Hepatocyte (in vitro differentiated cells): ENCODE measurements around the gene SHF.

Experiments used
- EZH2 ChIP-seq: fragments of 200-600 bp; sonication (generic); IDR thresholded peaks from 2 replicates; pipeline ENCODE4 v1.6.1; 2016; ENCODE audit warnings: antibody characterized with exemption, mild to moderate bottlenecking, borderline replicate concordance
- TF ChIP-seq, protein P1 (sequence below): fragments of 200-600 bp; sonication (generic); IDR thresholded peaks from 2 replicates; pipeline ENCODE4 v1.5.1; 2016; ENCODE audit warnings: antibody characterized with exemption, mild to moderate bottlenecking; ENCODE audit not compliant: poor library complexity

DNA sequence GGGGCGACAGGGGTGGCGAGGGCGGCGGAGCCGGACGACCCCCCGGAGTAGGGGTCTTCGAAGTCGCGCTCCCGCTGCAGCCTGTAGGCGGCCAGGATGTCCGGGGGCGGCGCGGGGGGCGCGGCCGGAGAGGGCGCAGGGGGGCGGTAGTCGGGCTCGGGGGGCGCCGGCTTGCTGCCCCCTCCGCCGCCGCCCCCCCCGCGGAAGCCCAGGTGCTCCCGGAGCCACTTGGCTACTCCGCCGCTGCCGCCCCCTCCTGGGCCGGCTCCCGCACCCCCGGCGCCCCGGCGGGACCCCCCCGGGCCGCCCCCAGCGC, 230 bp downstream of the SHF start:
- TF ChIP-seq EZH2, result no peak
- TF ChIP-seq, protein P1, sequence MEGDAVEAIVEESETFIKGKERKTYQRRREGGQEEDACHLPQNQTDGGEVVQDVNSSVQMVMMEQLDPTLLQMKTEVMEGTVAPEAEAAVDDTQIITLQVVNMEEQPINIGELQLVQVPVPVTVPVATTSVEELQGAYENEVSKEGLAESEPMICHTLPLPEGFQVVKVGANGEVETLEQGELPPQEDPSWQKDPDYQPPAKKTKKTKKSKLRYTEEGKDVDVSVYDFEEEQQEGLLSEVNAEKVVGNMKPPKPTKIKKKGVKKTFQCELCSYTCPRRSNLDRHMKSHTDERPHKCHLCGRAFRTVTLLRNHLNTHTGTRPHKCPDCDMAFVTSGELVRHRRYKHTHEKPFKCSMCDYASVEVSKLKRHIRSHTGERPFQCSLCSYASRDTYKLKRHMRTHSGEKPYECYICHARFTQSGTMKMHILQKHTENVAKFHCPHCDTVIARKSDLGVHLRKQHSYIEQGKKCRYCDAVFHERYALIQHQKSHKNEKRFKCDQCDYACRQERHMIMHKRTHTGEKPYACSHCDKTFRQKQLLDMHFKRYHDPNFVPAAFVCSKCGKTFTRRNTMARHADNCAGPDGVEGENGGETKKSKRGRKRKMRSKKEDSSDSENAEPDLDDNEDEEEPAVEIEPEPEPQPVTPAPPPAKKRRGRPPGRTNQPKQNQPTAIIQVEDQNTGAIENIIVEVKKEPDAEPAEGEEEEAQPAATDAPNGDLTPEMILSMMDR, result no peak
